ENCODE measurements around the gene JARID2. TPM values are rescaled to one million over a fixed set of nuclear protein-coding genes. Genes with fewer than 3 reads are reported as not detected.
"Not testable (repeated sequence)": the region's sequence is repeated elsewhere in the genome, so short reads cannot be mapped to it uniquely, and the experiment has no call there.

JARID2 gene
- polyA plus RNA-seq, 1 donor, result 13.1 TPM

DNA sequence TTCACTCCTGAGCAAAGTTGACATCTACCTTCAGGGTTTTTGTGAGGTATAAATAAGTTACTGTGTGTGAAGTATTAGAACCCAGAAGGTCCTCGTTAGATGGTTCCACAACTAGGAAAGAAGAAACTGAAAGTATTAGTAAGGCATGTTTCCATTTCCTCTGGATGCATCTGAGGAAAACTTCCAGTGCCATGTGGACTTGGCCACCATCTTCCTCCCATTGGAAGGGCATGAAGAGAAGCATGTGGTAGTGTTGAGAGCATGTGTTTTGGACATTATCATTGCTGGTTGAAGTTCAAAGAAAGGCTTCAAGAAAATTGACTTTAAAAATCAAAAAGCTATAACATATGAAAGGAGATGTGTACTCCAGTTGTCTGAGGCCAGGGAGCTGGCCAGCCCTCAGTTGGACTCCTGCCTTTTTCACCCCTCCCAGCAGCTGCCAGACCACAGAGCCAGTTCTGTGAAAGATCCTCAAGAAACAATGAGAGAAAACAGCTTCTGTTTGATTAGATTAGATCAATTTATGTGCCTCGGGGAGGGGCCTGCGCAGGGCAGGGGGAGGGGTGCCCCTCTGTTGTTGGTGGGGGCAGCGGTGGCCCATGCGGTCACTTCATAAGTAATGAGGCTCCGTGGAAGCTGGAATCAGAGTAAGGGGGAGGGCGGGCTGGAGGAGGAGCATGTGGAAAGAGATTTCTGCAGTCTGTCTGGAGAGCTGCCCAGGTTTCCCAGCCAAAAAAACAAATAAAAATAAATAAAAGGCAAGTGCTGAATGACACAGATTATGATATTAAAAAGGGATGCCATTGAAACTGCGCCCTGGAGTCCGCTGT, 154.0 kb downstream of the JARID2 start:
- DNase-seq (ENCODE audit: low read depth), result peak; percentile 81

DNA sequence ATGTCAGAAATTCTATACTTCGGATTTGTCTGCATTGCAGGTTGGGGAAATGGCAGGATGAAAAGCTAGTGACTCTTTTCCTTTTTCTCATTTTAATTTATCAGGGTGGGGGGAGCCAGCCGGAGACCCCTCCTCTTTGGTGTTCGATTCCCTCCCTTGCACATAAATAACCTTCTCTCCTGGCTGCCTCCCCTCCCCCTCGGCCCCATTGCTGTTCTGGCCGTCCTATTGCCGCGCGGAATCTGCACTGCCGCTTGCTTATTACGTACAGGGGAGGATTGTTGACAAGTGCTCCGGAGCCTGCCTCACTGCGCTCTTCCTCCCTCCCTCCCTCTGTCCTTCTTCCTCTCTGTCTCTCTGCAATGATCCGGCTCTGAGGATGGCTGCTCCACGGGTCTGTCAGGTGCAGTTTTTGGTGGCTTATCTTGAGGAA, 154.7 kb downstream of the JARID2 start:
- DNase-seq (ENCODE audit: low read depth), result no peak

DNA sequence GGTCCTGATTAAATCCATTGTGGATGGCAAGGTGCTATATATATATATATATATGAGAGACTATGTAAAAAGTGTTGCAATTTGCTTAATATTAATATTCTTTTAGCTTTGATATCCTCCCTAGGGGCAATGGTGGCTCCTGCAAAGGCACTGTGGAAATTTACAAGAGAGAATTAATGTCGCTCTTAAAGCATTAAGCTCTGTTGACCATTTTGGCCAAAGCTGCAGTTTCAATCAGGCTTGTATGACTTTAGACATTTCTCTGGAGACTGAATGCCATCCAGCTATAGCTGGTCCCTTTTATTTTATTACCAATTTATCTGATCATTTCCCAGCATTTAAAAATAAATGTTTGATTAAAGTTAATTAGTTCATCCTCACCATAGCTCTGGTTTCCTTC, 155.3 kb downstream of the JARID2 start:
- DNase-seq (ENCODE audit: low read depth), result no peak

DNA sequence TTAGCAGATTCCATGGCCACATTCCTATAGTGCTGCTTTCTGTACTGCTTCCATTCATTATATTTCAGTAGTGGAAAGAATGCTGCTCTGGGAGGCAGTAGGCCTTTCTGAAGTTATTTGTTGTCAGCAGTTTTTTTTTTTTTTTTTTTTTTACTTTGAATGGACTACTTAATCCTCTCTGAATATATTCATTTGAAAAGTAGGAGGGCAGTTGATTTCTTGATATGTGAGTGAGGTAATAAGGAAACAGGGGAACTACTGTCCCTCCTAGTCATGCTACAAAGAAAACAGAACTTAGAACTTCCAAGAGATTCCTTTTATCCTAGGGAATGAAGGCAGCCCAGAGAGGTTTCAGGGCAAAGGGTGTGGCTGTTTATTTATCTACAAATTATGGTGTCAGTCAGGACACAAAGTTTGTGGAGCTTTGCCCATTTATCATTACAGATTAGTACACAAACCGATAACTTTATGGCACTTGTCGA, 155.9 kb downstream of the JARID2 start:
- no peak for DNase-seq (ENCODE audit: low read depth)

DNA sequence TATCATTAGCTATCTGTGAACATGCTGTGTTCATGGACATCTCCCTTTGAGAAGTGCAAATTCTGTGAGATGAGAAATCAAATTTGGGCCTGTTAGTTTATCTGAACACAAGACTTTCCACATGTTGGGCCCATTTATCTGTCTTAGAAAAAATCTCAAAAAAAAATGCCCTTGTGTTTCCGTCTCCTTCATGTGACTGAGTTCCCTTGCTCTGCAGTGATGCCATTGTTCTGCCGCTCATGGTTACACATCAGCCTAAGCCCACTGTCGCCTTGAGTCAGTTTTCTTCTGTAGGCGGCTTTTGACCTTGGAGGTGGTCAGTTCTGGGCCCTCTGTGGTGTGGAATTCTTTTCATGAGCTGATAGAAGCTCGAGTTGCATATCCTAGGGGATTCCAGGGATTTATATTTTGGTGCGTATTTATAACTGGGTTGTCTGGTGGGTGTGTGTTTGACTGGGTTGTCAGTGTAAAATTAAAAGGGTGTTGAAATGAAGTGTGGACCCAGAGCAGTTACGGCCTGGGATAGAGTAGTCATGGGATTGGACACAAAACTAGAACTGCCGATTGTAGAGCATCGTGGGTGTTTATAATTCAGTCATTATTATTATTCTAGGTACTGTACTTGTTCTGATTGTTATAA, 156.7 kb downstream of the JARID2 start:
- no peak for DNase-seq (ENCODE audit: low read depth)

DNA sequence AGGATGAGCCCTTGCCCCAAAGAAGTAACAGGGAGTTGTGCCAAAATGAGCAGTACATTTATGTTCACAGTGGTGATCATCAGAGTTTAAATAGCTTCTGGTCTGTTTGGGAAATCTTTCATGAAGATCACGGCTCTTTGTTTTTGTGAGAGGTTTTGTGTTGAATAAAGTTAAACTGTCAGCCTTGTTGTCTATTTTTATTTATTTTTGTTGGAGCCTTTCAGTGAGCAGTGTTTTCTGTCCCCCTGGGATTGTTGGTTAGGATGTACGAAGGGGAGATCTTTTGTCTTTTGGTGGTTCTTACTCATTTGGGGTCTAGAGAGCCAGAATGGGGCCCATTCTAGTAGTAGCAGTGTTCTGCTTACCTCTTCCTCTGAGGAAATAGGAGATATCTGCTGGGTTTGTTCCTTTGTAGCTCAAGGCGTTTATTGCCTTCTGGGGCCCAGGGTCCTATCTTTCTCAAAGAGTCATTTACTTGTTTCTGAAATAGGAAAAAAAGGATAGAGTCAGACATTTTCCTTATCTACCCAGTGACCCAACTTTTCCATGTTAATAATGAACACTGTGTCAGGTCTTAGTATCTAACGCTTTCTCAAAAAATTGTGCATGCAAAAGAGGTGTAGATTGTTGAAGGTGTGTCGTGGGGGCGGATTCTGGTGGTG, 157.4 kb downstream of the JARID2 start:
- DNase-seq (ENCODE audit: low read depth), result no peak

DNA sequence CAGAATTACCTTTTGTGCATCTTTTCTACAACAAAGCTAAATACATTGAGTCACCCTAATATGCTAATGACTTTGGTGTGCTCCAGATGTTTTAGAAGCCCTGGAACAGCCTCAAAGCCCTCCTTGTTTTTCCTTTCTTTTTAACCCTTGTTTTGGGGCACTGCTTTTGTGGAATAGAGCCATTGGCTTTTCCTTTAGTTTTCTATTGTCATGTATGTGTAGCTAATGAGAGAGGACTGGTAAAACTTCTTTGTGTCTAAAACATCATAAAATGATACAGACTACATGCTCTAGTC, 158.8 kb downstream of the JARID2 start:
- no peak for DNase-seq (ENCODE audit: low read depth)

DNA sequence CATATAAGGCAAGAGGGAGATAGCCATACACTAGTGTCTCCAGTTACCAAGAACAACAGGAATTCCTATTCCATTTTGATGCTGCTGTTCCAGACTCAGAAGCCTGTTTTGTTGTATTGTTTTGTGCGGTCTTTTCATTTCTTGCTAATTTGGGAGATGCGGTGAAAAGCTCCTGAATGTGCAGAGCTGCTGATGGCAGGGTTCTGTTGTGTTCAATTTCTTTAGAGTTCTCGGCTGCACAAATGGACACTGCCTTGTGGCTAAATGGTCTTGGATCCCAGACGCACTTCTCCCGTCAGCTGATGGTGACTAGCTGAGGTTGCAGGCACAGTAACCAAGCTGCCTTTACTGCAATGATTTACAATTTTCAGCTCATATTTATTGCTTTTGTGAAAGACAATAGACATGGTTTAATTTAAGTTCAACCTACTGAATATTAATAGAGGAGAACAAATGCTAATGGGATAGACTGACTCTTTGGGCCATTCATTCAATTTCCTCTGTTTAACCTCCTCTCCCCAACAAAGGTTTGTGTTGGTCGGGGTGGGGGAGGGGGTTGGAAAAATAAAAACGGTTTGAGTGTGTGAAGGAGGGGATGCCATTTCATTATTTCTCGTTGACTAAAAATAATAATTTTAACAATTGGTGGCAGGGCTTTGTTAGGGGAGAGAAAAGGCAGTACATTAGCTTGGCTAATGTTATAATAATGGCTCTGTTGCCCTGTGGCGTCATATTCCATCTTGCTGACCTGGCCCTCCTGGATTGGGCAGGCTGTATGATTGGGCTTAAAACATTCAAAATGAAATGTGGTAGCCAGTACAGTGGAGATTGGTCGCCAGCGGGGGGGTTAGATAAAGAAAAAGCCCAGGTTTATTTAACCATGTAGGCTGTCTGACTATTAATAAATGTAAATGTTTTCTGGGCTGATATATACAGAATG, 159.5 kb downstream of the JARID2 start:
- no peak for DNase-seq (ENCODE audit: low read depth)

DNA sequence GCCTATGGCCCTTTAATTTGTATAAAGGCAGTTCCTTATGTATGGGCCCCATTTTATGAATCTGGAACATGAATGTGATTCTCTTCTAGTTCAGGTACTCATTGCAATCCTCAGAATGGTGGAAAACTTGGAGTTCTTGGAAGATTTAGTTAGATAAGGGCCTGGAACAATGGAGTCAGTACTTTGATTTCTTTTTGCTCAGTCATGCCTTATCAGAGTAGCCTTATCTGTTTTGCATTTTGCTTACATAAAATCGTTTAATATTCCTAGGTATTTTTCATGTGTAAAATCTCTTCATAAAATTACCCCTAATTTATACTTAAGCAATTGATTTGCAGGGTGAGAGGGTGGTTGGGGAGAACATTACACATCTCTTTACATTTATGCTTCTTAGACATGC, 160.6 kb downstream of the JARID2 start:
- DNase-seq (ENCODE audit: low read depth), result no peak

DNA sequence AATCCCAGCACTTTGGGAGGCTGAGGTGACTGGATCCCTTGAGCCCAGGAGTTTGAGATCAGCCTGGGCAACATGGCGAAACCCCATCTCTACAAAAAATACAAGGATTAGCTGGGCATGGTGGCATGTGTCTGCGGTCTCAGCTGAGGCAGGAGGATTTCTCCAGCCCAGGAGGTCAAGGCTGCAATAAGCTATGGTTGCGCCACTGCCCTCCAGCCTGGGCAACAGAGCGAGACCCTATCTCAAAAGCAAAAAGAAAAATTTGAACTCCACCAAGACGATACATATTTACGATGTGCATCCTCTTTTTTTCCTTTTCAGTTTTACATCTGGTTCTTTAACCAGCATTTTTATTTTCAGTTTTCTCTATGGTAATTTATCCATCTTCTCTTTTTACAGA, 162.1 kb downstream of the JARID2 start:
- no peak for DNase-seq (ENCODE audit: low read depth)

DNA sequence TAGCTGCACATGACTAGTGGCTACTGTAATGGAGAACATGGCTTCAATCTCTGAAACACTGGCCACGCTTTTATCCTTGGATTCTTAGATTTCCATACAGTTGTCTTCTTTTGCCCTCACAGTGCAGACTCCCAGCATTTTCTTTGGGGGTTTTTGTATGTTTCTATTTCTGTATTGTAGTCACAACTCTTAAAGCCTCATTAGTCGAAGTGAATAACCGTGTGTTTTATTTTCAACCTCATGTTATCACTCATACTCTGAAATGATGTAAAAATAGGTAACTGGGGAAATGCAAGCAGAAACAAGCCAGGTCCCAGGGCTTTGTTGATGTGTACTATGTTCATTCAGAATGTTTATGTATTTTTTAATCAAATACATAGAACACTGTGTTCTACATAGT, 162.9 kb downstream of the JARID2 start:
- DNase-seq (ENCODE audit: low read depth), result no peak

DNA sequence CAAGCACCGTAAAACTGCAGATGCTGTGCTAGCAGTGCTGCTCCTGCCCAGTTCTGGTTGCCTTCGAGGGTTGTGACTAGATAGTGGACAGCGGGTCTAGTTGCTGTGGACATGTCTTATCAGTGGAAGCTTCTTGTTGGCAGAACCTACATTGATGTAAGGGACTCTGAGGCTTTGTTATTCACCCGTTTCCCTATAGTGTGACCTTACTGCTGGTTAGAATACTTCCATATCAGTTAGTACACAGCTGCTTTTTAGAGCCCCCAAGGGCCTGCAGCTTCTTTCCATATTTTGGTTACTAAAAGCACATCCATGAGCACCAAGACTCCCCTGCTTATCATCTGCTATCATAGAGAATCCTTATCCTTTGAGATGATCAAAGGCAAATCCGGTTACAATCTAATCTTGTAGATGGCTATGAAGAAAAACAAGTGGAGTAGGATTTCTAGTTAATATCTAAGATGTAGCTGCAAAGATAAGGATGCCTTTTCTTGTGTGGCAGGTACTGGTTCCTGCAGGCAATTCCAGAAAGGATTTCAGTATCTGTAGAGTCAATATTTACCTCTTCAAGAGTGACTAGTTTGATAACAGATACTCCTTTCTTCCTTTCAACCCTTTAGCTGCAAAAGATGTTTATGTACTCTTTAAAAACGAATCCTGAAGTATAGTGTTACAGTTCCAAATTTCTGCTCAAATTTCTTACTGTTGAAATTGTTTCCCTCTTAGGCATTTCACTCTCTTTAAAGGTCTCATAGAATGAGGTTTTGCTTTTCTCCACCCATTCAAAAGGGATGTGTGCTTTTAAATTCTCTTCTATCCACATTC, 163.6 kb downstream of the JARID2 start:
- no peak for DNase-seq (ENCODE audit: low read depth)

DNA sequence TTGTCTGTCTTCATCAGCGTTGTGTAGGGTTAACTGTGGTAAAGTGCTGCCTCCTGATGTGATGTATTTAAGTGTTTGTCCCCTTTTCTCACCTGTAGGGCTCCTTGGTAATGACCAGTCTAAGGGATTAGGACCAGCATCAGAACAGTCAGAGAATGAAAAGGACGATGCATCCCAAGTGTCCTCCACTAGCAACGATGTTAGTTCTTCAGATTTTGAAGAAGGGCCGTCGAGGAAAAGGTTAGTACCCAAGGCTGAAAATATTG, 164.2 kb downstream of the JARID2 start:
- DNase-seq (ENCODE audit: low read depth), result no peak

DNA sequence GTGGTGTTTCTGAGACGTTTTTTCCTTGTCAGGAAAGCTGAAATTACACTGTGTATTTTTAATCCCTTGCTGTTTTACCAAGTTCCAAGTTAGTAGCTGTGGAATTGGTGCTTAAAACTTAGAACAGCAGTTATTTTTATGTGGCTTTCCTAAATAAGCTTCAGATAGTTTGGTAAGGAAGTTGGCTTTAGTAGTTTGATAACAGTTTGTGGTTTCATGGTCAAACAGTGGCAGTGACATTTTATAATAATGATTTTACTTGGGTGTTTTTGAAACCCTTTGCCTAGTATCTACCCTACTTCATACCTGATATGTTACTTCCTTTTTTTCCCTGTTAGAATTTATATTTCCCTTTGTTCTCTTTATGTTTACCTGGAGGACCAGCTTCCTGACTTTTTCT, 164.9 kb downstream of the JARID2 start:
- DNase-seq (ENCODE audit: low read depth), result no peak

DNA sequence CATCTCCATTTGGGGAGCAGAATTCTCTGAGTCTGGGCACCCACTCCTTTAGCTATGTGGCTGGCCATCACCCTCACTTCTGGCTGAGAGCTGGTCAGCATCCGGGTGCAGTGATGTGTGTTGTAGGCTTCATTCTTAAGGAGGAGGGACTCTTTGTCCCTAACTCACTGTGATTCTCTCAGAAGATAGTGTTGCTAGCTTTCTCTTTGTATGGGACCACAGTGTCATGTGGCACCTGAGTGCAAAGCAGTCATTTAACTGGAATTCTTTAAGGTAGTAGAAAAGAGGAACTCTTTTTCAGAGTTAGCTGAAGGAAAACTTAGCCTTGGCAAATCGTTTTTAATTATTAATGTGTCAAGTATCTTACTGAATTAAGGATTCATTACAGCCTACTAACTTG, 165.9 kb downstream of the JARID2 start:
- DNase-seq (ENCODE audit: low read depth), result no peak

DNA sequence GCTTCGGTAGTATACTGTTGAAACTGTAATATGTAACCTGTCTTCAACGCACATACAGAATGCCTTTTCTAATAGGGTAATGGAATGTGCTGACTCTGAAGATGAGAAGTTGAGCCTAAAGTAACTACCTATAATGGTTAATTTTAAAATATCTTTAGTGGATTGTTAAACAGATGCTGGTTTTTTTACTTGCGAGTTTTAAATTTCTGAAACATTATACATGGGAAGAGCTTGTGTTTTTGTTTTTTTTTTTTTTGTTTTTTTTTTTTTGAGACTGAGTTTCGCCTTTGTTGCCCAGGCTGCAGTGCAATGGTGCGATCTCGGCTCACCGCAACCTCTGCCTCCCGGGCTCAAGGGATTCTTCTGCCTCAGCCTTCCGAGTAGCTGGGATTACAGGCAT, 166.9 kb downstream of the JARID2 start:
- no peak for DNase-seq (ENCODE audit: low read depth)

DNA sequence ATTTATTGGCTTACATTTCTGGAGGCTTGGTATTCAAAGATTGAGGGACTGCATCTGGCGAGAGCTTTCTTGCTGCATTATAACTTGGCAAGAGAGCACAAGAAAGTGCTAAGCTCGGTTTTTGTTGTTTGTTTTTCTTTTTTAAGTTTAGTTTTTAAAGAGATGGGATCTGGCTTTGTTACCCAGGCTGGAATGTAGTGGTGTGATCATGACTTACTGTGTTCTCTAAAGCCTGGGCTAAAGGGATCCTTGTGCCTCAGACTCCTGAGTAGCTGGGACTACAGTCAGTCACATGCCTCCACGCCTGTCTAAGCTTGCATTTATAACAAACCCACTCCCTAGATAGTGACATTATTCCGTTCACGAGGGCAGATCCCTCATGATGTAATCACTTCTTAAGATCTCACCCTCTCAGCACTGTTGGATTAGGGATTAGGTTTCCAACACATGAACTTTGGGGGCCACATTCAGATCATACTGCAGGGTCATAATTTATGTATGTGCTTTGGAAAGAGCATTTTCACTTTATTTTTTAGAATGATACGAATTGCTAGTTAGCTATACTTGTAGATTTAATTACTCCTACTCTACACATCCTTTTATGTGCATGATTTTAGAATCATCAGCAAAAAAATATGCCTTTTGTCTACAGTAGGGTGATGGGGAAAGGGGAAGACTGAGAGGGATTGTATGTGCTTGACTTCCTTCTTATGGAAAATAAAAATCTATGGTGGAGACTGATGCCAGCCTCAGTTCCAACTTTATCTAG, 167.8 kb downstream of the JARID2 start:
- no peak for DNase-seq (ENCODE audit: low read depth)

DNA sequence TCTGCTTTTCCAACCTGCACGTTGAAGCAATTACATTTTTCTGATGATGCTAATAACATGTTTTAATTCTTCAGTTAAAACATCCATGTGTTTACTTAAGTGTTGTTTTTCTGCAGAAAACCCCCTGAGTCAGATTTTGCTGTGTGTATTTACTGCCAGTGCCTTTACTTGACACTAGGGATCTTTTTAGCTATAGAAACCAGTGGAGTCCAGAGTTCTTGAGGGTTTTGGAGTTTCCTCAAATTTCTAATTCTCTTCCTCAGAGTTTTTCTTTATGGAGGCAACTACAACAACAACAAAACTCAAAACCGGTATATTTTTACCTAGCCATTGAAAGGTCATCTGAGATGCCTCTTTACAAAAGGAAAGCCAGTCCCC, 168.4 kb downstream of the JARID2 start:
- no peak for DNase-seq (ENCODE audit: low read depth)

DNA sequence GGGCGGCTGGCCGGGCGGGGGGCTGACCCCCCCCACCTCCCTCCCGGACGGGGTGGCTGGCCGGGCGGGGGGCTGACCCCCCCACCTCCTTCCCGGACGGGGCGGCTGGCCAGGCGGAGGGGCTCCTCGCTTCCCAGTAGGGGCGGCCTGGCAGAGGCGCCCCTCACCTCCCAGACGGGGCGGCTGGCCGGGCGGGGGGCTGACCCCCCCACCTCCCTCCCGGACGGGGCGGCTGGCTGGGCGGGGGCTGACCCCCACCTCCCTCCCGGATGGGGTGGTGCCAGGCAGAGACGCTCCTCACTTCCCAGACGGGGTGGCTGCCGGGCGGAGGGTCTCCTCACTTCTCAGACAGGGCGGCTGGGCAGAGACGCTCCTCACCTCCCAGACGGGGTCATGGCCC, 169.8 kb downstream of the JARID2 start:
- DNase-seq (ENCODE audit: low read depth), result not testable (repeated sequence)

DNA sequence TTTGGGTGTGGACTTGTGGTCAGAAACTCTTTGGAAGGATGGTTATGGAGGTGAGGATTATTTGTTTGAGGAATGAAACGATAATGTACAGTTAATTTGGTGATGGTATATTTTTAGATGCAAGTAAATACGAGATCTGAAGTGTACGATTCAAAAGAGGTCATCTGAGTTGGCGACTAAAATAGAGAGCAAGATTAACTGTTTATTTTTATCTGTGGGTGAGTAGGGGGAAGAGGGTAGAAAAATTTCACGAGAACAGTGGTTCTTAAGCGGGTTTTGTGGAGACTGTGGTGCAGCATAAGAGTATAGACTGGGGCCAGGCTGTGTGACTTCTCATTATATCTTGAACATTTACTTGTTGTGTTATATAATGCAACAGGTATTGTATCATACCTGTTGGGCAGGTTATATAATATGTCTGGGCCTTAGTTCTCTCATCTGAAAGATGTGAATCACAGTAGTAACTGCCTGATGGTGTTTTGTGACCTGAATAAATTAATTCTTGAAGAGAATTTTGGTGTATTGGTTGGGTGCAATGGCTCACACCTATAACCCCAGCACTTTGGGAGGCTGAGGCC, 171.2 kb downstream of the JARID2 start:
- no peak for DNase-seq (ENCODE audit: low read depth)

Data from forelimb muscle (tissue), 1 donor.